22Rv1 (cell line): ENCODE measurements around the gene PARD3B.

Source experiments
- H3K27ac ChIP-seq: fragments of 450-650 bp; 2 replicates; pipeline ENCODE4 v1.5.1; 2017
- CTCF ChIP-seq: fragments of 450-650 bp; IDR thresholded peaks from 2 replicates; pipeline ENCODE4 v1.5.1; 2017; ENCODE audit warnings: mild to moderate bottlenecking
- ZFX ChIP-seq: fragments of 450-650 bp; IDR thresholded peaks from 2 replicates; pipeline ENCODE4 v1.6.1; 2017; ENCODE audit warnings: antibody characterized with exemption, borderline replicate concordance

Gene PARD3B

GRCh38 chr2:204913312-204913711, 368.0 kb downstream of the PARD3B start:
- no peak overlapping the region for H3K27ac ChIP-seq
- TF ChIP-seq ZFX (no peak), CTCF (no peak)

GRCh38 chr2:204913854-204914464, 368.7 kb downstream of the PARD3B start:
- H3K27ac ChIP-seq = no peak overlapping the region
- no peak for TF ChIP-seq CTCF
- TF ChIP-seq ZFX = no peak

- no peak overlapping the region for H3K27ac ChIP-seq
- TF ChIP-seq ZFX (no peak), CTCF (no peak)
These were observed 369.4 kb downstream of the PARD3B start for GRCh38 chr2:204914708-204915107.

- TF ChIP-seq ZFX = no peak
- TF ChIP-seq CTCF = no peak
- no peak overlapping the region for H3K27ac ChIP-seq
These were observed 371.9 kb downstream of the PARD3B start for GRCh38 chr2:204917089-204917701.

GRCh38 chr2:204920776-204921175, 375.5 kb downstream of the PARD3B start:
- TF ChIP-seq CTCF (no peak), ZFX (no peak)
- H3K27ac ChIP-seq = no peak overlapping the region

- TF ChIP-seq CTCF = no peak
- no peak for TF ChIP-seq ZFX
- no peak overlapping the region for H3K27ac ChIP-seq
These were observed 378.7 kb downstream of the PARD3B start for GRCh38 chr2:204923957-204924356.

- H3K27ac ChIP-seq = no peak overlapping the region
- TF ChIP-seq ZFX = no peak
- TF ChIP-seq CTCF = no peak
These were observed 386.3 kb downstream of the PARD3B start for GRCh38 chr2:204931562-204931961.
